Stimulated activated CD4-positive, alpha-beta T cell treated with anti-CD3 and anti-CD28 coated beads, TNF-alpha, amount 100 ng/mL, for 48 hours (primary cell): ENCODE data around the gene MLLT6.

Experiments
- DNase-seq, 3 donors: peaks; one replicate each; pipeline ENCODE4 v3.0.0-alpha.2; 2020; ENCODE audit warnings: low read depth in 3 of 3

MLLT6 gene

DNA sequence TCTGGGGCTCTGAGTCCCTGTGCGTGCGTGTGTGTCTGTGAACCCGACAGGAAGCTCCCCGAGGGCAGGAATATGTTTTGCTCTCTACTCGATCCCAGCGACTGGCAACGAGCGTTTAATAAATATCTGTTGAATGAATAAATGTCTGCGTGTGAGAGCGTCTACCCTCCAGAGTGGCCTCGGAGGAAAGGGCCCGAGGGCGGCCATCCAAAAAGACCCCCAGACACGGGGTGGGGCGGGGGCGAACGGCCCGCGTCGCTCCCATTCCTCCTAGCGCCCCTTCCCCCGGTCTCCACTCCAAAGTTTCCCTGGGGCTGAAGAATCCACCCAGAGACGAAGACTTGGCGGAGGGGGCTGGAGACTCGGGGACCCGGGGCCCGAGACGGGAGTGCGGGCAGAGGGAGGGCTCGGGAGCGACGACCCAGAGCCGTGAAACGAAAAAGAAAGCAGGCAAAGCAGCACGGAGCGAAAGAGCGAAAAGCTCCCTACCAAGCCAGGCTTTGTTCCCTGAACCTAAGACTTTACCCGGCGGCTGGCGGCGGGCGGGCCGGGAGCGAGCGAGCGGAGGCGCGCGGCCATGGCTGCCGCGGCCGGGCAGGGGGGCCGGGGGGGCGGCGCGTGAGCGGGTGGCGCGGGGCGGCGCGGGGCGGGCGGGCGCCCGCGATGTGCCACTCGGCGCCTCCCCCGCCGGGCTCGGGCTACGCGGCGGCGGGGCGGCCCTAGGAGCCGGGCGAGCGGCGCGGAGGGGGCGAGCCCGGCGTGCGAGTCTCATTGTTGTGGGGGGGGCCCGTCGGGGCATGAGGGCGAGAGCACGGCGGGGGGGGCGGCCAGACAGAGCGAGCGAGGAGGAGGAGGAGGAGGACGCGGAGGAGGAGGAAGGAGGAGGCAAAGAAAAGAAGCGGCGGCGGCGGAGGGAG lies at the start of gene MLLT6:
TSS of gene MLLT6 (plus strand) at position 668 of the 917 bp plus-strand sequence. CDS start 360 bp downstream, outside the sequence.
- peak in 2 of 3 donors; percentile 53 to 63 for DNase-seq

GRCh38 chr17:38656959-38657823 lies 47.9 kb upstream of the MLLT6 start:
- DNase-seq = no peak

DNA sequence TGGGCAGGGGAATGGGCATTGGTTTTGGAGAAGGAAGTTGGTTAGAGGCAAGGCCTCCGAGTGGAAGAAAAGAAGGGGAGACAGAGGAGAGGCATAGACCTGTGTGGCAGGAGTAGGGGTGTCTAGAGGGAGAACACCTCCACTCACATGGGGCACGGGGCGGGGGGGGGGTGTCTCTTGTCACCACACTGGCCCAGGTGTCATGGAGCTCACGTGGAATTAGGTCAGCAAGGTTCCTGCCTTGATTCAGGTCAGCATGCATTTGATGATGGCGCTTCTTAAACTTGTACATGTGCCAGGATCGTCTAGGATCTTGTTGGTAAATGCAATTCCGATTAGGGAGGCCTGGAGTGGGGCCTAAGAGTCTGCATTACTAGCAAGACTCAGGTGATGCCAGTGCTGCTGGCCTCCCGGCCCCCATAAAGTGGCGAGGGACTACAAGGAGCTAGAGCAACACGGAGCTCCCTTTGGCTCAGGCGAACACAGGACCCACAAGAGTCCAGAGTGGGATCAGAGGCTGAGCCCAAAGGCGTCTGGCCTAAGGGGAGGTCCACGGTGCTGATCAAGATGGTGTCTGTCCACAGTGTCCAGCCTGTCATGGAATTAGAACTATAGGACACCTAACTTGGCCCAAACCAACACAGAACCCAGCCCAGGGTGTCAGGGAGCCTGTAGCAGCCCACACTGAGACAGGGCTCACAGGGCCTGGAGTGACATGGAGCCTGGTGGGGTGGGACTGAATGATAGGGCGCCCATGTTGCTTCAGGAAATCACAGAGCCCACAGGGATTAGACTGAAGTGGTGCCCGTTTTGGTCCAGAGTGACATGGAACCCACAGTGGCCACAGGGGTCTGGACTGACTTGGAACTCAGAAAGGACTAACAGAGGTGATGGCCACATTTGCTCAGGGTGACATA lies 47.0 kb upstream of the MLLT6 start:
- no peak for DNase-seq

DNA sequence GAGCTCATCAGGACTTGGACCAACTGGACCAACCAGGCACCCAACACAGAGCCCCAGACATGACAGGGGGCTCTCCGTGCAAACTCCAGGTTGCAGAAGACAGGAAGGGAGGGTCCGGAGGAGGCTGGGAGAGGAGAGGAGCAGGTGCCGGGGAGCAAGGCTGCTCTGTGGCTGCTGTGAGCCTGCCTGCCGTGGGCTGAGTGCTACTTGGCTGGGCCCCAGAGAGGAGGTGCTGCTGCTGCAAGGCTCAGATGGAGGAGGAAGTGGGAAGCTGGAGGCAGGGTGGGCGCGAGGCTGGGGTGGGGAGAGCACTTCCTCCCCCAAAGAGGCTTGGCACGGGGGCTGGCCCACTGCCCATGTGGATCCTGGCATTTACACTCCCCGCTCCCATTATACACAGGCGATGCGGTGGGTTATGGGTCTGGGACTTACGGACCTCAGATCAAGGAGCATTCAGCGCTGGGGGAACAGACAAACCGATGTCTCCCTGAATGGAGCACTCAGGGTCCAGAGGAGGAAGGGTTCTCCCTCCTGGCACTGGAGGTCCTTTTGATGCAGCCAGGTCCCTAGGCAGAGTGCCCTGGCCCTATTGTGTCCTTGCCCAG lies 46.2 kb upstream of the MLLT6 start:
- no peak for DNase-seq

- DNase-seq = no peak
Observed at GRCh38 chr17:38659415-38659814, 45.7 kb upstream of the MLLT6 start.

DNA sequence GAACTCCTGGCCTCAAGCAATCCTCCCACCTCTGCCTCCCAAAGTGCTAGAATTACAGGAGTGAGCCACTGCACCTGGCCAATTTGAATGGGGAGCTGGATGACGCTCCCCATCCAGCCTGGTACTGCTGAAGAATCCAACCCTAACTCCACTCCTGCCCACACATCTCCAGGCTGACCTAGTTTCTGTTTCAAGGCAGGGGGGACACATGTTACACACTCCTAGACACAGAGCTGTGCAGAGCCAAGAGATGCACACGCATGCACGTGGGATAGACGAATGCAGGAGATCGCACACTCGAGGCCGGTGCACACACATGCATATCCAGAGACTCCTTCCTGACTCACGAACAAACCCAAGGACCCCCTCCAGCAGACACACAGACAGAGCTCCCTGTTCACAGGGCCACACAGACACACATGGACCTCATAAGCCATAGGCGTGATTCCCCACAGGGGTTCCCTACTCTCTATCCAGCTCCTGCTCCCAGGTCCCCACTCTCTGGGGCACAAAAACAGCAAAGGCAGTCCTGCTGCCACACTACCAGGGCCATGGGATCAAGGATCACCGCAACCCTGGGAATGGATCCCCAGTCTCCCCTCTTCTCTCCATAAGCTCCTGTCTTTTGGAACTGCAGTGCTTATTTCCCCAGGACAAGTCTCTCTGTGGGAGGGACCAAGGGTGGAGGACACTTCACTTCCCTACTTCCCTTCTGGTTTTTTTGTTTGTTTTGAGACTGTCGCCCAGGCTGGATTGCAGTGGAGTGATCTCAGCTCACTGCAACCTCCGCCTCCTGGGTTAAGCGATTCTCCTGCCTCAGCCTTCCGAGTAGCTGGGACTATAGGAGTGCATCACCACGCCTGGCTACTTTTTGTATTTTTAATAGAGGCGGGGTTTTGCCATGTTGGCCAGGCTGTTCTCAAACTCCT lies 44.7 kb upstream of the MLLT6 start:
- no peak for DNase-seq

DNA sequence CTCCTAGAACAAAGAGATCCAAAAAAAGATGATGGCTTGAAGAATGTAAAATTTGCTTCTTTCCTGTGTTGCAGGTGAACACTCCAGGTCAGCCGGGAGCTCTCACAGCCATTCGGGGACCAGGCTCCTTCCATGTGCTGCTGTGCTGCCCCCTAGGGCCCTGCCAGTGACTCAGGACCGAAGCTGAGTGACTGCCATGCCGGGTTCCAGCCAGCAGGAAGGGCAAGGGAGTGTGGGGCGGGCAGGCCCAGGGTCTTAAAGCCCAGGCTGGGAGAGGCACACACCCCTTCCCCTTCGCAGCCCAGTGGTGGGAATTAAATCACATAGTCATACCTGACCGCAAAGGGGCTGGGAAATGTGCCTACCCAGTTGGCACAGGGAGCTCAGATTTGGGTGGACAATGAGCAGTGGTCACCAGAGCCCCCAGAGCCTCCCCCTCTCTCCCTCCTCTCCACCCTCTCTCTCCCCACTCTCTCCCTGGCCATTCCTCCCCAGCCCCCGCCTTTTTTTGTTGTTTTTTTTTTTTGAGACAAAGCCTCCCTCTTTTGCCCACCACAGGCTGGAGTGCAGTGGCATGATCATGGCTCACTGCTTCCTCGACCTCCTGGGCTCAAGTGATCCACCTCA lies 41.8 kb upstream of the MLLT6 start:
- DNase-seq = no peak

- no peak for DNase-seq
Observed at GRCh38 chr17:38663964-38664644, 41.0 kb upstream of the MLLT6 start.

GRCh38 chr17:38667099-38667786 lies 37.8 kb upstream of the MLLT6 start:
- peak in 1 of 3 donors; percentile 39 for DNase-seq

DNA sequence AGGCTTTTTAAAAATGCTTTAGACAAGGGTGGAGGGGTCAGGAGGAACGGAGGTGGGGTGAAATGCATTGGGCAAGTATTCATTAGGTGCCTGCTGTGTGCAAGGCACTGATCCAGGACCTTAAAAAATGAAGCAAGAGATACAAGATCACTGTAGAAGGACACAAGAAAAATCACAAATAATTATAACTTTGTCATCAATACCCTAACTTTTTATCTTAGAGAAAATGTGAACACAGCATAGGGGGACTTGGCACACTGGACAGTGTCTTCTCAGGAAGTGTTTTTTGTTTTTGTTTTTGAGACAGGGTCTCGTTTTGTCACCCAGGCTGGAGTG lies 37.3 kb upstream of the MLLT6 start:
- no peak for DNase-seq

- DNase-seq = no peak
Observed at GRCh38 chr17:38669520-38669919, 35.6 kb upstream of the MLLT6 start.

DNA sequence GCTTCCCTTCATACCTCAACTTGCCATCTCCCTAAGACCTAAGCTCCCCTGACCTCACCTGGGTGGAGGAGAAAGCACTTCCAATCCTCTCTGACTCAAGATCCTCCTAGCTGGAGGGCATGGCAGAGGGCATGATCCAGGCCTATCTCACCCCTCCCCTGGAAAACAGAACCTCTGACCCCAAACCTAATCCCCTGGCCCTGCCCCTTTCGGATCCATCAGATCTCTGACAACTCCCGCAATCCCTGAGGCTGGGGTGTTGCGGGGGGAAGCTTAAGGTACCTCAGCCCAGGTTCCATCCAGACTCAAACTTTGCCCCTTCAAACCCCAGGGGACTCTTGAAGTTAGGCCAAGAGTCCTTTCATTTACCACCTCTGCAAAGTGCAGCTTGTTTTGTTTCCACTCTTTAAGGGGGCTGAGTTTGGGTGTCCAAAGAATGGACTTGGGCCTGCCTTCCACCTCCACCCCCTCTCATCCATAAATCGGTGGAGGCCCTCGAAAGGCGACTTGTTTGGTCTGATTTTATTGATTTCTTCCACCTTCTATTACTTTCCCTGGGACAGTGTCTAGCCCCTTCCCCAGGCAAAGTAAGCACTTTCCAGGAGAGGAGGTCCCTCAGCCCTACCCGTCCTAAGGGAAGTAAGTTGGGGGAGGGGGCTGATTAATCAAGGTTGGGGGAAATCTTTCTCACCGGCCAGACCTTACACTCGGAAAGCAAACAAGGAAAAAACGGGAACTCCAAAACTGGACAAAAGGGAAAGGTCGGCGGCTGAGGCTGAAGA lies 32.9 kb upstream of the MLLT6 start:
- no peak for DNase-seq

- DNase-seq = no peak
Observed at GRCh38 chr17:38672788-38673706, 32.0 kb upstream of the MLLT6 start.

DNA sequence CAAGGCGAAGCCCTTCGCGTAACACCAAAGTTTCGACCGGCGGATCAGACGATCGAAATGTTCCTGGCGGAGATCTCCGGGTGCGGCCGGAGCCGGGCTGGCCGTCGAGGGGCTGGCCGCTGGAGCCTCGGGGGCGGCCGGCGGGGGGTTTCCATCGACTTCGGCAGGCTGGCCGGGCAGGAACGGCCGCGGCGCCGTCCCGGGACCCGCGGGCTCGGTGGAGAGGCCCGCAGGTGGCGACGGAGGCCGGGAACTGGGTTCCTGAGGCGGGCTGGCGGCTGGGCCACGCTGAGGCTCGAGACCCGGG lies 31.4 kb upstream of the MLLT6 start:
- no peak for DNase-seq

DNA sequence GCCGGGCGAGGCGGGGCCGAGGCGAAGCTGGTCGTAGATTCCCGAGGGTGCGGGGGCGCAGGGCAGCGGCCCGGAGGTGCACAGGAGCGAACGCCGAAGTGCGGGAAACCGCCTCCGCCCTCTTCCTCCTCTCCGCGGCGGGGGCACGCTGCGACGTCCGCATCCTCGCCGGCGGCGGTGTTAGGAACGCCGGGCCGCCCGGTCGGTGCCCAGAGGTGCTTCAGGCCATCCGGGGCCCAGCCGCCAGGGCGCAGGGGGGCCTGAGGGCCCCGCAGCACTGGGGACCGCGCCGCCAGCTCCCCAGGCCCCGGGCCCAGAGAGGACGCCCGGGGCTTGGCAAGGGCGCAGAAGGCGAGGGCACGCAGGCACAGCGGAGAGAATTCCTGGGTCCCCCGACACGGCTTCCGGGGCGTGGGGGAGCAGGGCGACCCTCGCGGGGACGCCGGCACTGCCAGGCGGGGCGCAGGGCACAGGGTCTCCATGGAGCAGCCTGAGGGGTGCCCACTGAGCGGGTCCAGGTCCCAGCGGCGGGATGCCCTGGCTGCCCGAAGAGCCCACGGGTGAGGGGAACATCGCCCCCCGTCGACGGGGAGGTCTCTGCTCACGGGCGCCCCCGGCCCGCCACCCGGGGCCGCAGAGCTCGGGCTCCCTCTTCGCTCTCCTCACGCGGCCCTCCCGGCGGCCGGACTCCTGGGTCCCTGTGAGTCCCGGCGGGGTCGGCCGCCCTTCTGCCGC lies 30.9 kb upstream of the MLLT6 start:
- no peak for DNase-seq
